SK-N-SH treated with all-trans-retinoic acid at 6 μM for 48 hours (cell line): ENCODE data around the gene CNTN4.

Source experiments
- ATAC-seq: fragments of 200-7000 bp; cut with Tn5 transposase; 3 replicates; pipeline ENCODE4 v1.9.1; 2020; ENCODE audit warnings: mild to moderate bottlenecking, moderate library complexity
- ARNTL ChIP-seq: fragments of 450-650 bp; formaldehyde crosslinking; IDR thresholded peaks from 2 replicates; pipeline ENCODE4 v1.5.0; 2020; ENCODE audit warnings: low read depth, mild to moderate bottlenecking, moderate library complexity, borderline replicate concordance
- BACH2 ChIP-seq: fragments of 250-450 bp; sonication (Bioruptor Pico); IDR thresholded peaks from 2 replicates; pipeline ENCODE4 v1.9.0; 2021; ENCODE audit warnings: mild to moderate bottlenecking, borderline replicate concordance
- CSDC2 ChIP-seq: fragments of 250-450 bp; sonication (Bioruptor Pico); IDR thresholded peaks from 2 replicates; pipeline ENCODE4 v1.5.0; 2020; ENCODE audit warnings: mild to moderate bottlenecking, moderate library complexity
- GLIS3 ChIP-seq: fragments of 250-450 bp; sonication (Bioruptor Pico); IDR thresholded peaks from 2 replicates; pipeline ENCODE4 v1.5.0; 2020; ENCODE audit warnings: mild to moderate bottlenecking, moderate library complexity
- ISL1 ChIP-seq: fragments of 250-450 bp; sonication (Bioruptor Pico); IDR thresholded peaks from 2 replicates; pipeline ENCODE4 v2.1.2; 2022; ENCODE audit warnings: mild to moderate bottlenecking, moderate library complexity
- OSR1 ChIP-seq: fragments of 250-450 bp; sonication (Bioruptor Pico); IDR thresholded peaks from 2 replicates; pipeline ENCODE4 v1.8.0; 2022; ENCODE audit warnings: moderate library complexity, mild to moderate bottlenecking, inconsistent platforms
- RARB ChIP-seq: fragments of 250-450 bp; sonication (Bioruptor Pico); IDR thresholded peaks from 2 replicates; pipeline ENCODE4 v1.8.0; 2021; ENCODE audit warnings: mild to moderate bottlenecking, moderate library complexity
- SNAI2 ChIP-seq: fragments of 250-450 bp; sonication (Bioruptor Pico); IDR thresholded peaks from 2 replicates; pipeline ENCODE4 v1.5.0; 2020; ENCODE audit warnings: mild to moderate bottlenecking, moderate library complexity
- TOX ChIP-seq: fragments of 250-450 bp; sonication (Bioruptor Pico); IDR thresholded peaks from 2 replicates; pipeline ENCODE4 v1.8.0; 2021; ENCODE audit warnings: mild to moderate bottlenecking, moderate library complexity, borderline replicate concordance
- ZC3H10 ChIP-seq: fragments of 250-450 bp; sonication (Bioruptor Pico); IDR thresholded peaks from 2 replicates; pipeline ENCODE4 v1.5.1; 2021; ENCODE audit warnings: mild to moderate bottlenecking, moderate library complexity
- ZFP3 ChIP-seq: fragments of 250-450 bp; sonication (Bioruptor Pico); IDR thresholded peaks from 2 replicates; pipeline ENCODE4 v1.5.0; 2020; ENCODE audit warnings: mild to moderate bottlenecking, moderate library complexity
- ZFP30 ChIP-seq: fragments of 450-650 bp; formaldehyde crosslinking; IDR thresholded peaks from 2 replicates; pipeline ENCODE4 v1.5.0; 2022; ENCODE audit warnings: mild to moderate bottlenecking, moderate library complexity
- ZNF565 ChIP-seq: fragments of 450-650 bp; formaldehyde crosslinking; conservative IDR thresholded peaks from 2 replicates; pipeline ENCODE4 v1.5.0; 2020; ENCODE audit warnings: low read depth, mild to moderate bottlenecking, moderate library complexity
- ZNF70 ChIP-seq: fragments of 450-650 bp; formaldehyde crosslinking; IDR thresholded peaks from 2 replicates; pipeline ENCODE4 v1.5.0; 2020; ENCODE audit warnings: mild to moderate bottlenecking, moderate library complexity
- ZNF8 ChIP-seq: fragments of 450-650 bp; formaldehyde crosslinking; IDR thresholded peaks from 2 replicates; pipeline ENCODE4 v1.5.0; 2020; ENCODE audit warnings: mild to moderate bottlenecking, moderate library complexity
- TF ChIP-seq, protein P1 (sequence below): fragments of 250-450 bp; sonication (Bioruptor Pico); IDR thresholded peaks from 2 replicates; pipeline ENCODE4 v1.5.0; 2020; ENCODE audit warnings: mild to moderate bottlenecking, moderate library complexity
- TF ChIP-seq, protein P2 (sequence below): fragments of 250-450 bp; sonication (Bioruptor Pico); IDR thresholded peaks from 2 replicates; pipeline ENCODE4 v1.5.1; 2020; ENCODE audit warnings: low read depth, mild to moderate bottlenecking, moderate library complexity
- TF ChIP-seq, protein P3 (sequence below): fragments of 250-450 bp; sonication (Bioruptor Pico); IDR thresholded peaks from 2 replicates; pipeline ENCODE4 v1.8.0; 2021; ENCODE audit warnings: low read depth, mild to moderate bottlenecking, moderate library complexity, borderline replicate concordance
- TF ChIP-seq, protein P4 (sequence below): fragments of 250-450 bp; sonication (Bioruptor Pico); IDR thresholded peaks from 2 replicates; pipeline ENCODE4 v1.8.0; 2020; ENCODE audit warnings: mild to moderate bottlenecking, moderate library complexity, borderline replicate concordance

Gene CNTN4

GRCh38 chr3:2847062-2847841 is 748.6 kb downstream of the CNTN4 start:
- TF ChIP-seq BACH2 (no peak), ARNTL (CRISPR knock-in tag) (no peak), ZC3H10 (no peak)
- ATAC-seq, result no peak

DNA sequence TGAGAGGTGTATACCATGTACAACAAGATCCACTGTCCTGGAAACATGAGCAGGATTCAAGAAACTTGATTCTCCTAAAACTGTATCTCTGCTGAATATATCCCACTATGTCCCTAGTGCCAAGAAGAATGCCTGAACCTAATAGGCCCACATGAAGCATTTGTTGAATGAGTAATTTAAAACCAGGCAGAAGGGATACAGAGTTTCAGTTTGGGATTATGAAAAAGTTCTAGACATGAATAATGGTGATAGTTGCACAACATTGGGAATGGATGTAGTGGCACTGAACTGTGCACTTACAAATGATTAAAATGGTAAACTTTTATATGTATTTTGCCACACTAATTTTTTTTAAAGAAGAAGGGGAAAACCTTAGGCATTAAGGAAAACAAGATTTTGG is 750.4 kb downstream of the CNTN4 start:
- ATAC-seq, result no peak
- no peak for TF ChIP-seq BACH2
- no peak for TF ChIP-seq ZNF70
- no peak for TF ChIP-seq ZFP3 (CRISPR knock-in tag)
- no peak for TF ChIP-seq ISL1
- TF ChIP-seq ARNTL (CRISPR knock-in tag), result no peak
- TF ChIP-seq, protein P1, sequence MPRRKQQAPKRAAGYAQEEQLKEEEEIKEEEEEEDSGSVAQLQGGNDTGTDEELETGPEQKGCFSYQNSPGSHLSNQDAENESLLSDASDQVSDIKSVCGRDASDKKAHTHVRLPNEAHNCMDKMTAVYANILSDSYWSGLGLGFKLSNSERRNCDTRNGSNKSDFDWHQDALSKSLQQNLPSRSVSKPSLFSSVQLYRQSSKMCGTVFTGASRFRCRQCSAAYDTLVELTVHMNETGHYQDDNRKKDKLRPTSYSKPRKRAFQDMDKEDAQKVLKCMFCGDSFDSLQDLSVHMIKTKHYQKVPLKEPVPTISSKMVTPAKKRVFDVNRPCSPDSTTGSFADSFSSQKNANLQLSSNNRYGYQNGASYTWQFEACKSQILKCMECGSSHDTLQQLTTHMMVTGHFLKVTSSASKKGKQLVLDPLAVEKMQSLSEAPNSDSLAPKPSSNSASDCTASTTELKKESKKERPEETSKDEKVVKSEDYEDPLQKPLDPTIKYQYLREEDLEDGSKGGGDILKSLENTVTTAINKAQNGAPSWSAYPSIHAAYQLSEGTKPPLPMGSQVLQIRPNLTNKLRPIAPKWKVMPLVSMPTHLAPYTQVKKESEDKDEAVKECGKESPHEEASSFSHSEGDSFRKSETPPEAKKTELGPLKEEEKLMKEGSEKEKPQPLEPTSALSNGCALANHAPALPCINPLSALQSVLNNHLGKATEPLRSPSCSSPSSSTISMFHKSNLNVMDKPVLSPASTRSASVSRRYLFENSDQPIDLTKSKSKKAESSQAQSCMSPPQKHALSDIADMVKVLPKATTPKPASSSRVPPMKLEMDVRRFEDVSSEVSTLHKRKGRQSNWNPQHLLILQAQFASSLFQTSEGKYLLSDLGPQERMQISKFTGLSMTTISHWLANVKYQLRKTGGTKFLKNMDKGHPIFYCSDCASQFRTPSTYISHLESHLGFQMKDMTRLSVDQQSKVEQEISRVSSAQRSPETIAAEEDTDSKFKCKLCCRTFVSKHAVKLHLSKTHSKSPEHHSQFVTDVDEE, result no peak
- no peak for TF ChIP-seq OSR1 (CRISPR knock-in tag)
- no peak for TF ChIP-seq GLIS3 (CRISPR knock-in tag)
- TF ChIP-seq ZFP30 (CRISPR knock-in tag), result no peak
- no peak for TF ChIP-seq TOX (CRISPR knock-in tag)
- TF ChIP-seq, protein P2, sequence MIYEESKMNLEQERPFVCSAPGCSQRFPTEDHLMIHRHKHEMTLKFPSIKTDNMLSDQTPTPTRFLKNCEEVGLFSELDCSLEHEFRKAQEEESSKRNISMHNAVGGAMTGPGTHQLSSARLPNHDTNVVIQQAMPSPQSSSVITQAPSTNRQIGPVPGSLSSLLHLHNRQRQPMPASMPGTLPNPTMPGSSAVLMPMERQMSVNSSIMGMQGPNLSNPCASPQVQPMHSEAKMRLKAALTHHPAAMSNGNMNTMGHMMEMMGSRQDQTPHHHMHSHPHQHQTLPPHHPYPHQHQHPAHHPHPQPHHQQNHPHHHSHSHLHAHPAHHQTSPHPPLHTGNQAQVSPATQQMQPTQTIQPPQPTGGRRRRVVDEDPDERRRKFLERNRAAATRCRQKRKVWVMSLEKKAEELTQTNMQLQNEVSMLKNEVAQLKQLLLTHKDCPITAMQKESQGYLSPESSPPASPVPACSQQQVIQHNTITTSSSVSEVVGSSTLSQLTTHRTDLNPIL (CRISPR knock-in tag), result no peak
- no peak for TF ChIP-seq CSDC2
- no peak for TF ChIP-seq SNAI2 (CRISPR knock-in tag)
- TF ChIP-seq ZNF565 (CRISPR knock-in tag), result no peak
- TF ChIP-seq, protein P3, sequence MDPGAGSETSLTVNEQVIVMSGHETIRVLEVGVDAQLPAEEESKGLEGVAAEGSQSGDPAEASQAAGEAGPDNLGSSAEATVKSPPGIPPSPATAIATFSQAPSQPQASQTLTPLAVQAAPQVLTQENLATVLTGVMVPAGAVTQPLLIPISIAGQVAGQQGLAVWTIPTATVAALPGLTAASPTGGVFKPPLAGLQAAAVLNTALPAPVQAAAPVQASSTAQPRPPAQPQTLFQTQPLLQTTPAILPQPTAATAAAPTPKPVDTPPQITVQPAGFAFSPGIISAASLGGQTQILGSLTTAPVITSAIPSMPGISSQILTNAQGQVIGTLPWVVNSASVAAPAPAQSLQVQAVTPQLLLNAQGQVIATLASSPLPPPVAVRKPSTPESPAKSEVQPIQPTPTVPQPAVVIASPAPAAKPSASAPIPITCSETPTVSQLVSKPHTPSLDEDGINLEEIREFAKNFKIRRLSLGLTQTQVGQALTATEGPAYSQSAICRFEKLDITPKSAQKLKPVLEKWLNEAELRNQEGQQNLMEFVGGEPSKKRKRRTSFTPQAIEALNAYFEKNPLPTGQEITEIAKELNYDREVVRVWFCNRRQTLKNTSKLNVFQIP, result no peak
- no peak for TF ChIP-seq ZNF8

GRCh38 chr3:2850701-2851100 is 752.0 kb downstream of the CNTN4 start:
- TF ChIP-seq GLIS3 (CRISPR knock-in tag), result no peak
- no peak for TF ChIP-seq RARB (CRISPR knock-in tag)
- TF ChIP-seq ZNF70, result no peak
- TF ChIP-seq, protein P1, result no peak
- no peak for ATAC-seq

GRCh38 chr3:2851361-2851760 is 752.7 kb downstream of the CNTN4 start:
- TF ChIP-seq ARNTL (CRISPR knock-in tag) (no peak), BACH2 (no peak), ISL1 (no peak), ZNF565 (CRISPR knock-in tag) (no peak), RARB (CRISPR knock-in tag) (no peak), ZNF70 (no peak), ZFP30 (CRISPR knock-in tag) (no peak)
- TF ChIP-seq, protein P4, sequence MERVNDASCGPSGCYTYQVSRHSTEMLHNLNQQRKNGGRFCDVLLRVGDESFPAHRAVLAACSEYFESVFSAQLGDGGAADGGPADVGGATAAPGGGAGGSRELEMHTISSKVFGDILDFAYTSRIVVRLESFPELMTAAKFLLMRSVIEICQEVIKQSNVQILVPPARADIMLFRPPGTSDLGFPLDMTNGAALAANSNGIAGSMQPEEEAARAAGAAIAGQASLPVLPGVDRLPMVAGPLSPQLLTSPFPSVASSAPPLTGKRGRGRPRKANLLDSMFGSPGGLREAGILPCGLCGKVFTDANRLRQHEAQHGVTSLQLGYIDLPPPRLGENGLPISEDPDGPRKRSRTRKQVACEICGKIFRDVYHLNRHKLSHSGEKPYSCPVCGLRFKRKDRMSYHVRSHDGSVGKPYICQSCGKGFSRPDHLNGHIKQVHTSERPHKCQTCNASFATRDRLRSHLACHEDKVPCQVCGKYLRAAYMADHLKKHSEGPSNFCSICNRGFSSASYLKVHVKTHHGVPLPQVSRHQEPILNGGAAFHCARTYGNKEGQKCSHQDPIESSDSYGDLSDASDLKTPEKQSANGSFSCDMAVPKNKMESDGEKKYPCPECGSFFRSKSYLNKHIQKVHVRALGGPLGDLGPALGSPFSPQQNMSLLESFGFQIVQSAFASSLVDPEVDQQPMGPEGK (CRISPR knock-in tag), result no peak
- no peak for ATAC-seq
